AG09309 (cell line): ENCODE results near the gene GCNT1.
A peak's percentile ranks its signal among the peaks of the same experiment; 100 is the strongest.

Experiments
- DNase-seq: peaks from one replicate; pipeline ENCODE4 v3.0.0-alpha.2; 2010; ENCODE audit warnings: low read depth
- H3K4me3 ChIP-seq: 2 replicates; pipeline ENCODE4 v1.5.1; 2011; ENCODE audit warnings: mild to moderate bottlenecking, low read depth, low read length, moderate library complexity; ENCODE audit not compliant: control insufficient read depth
- CTCF ChIP-seq: IDR thresholded peaks from 2 replicates; pipeline ENCODE4 v1.5.1; 2011; ENCODE audit warnings: mild to moderate bottlenecking, low read depth, low read length, inconsistent platforms; ENCODE audit not compliant: insufficient read depth, control insufficient read depth; ENCODE audit errors: missing control alignments

Gene GCNT1

GRCh38 chr9:76454311-76454710 lies 4.7 kb upstream of the GCNT1 start:
- H3K4me3 ChIP-seq = no peak overlapping the region
- TF ChIP-seq CTCF = no peak
- DNase-seq = no peak

GRCh38 chr9:76456202-76456926 lies 2.6 kb upstream of the GCNT1 start:
- DNase-seq = no peak
- no peak overlapping the region for H3K4me3 ChIP-seq
- no peak for TF ChIP-seq CTCF

DNA sequence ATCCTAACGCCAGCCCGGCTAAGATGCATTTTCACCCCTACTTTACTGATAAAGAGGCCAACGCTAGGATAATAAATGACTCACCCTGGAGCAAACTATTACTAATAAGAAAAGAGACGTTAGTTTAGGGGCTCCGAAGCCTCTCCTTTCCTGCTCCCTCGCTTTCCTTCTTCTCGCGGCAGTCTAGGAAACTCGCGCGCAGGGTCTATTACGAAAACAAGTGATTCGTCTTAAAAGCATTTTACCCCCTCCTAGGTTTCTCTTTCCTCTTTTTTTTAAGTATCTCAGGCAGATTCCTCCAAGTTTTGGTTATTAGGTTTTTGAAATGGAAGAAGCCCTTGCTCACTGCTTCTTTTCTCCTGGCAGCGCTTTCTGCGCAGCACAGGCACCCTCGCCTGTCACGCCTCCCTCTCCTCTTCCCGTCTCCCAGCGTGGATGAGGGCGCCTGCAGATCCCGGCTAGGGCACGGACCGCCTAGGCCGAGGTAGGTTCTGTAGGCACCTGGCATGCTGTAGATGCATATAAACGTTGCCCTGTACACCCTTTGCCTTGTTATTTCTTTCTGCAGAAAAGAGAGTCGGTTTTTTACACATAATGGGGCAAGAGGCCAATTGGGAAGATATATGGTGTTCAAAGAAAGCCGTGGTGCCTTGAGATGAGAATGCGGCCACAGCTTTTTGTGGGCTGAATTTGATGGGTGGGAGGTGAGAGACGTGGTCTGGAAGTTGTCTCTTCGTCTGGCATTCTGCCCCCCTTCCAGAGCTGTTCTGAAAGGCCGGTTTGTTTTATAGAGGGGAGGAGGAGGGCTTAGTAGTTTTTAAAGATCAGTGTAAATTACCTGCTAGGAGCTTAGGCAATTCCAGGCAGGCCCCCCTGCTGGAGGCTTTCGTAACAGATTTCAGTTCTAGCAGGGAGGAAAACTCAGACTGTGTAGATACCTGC lies 983 bp downstream of the GCNT1 start:
- DNase-seq = no peak
- H3K4me3 ChIP-seq = peak overlapping the region; percentile 97
- TF ChIP-seq CTCF = peak; percentile 46

- no peak overlapping the region for H3K4me3 ChIP-seq
- TF ChIP-seq CTCF = no peak
- no peak for DNase-seq
Measured at GRCh38 chr9:76462126-76462525, 3.1 kb downstream of the GCNT1 start.

GRCh38 chr9:76463211-76463610 lies 4.2 kb downstream of the GCNT1 start:
- no peak for DNase-seq
- H3K4me3 ChIP-seq = no peak overlapping the region
- no peak for TF ChIP-seq CTCF

GRCh38 chr9:76464706-76465105 lies 5.7 kb downstream of the GCNT1 start:
- no peak overlapping the region for H3K4me3 ChIP-seq
- TF ChIP-seq CTCF = no peak
- DNase-seq = no peak
